ENCODE measurements around the gene NPEPPS. TPM values are rescaled to one million over a fixed set of nuclear protein-coding genes. Genes with fewer than 3 reads are reported as not detected.
A peak's percentile ranks its signal among the peaks of the same experiment; 100 is the strongest.

NPEPPS gene
- total and polyA plus RNA-seq, 2 experiments from 2014 or later: 97.6 to 104 TPM

- no peak overlapping the region for H3K27ac ChIP-seq
- H2AFZ ChIP-seq: no peak overlapping the region
- no peak overlapping the region for H3K4me2 ChIP-seq
- H3K9me2 ChIP-seq (replicated peaks; ENCODE audit: insufficient read depth): no peaks in the 10 kb centered on the region
- no peak for TF ChIP-seq CTCF (IDR thresholded peaks at IDR 0.05; ENCODE audit: poor library complexity)
- no peak for TF ChIP-seq EZH2 (IDR thresholded peaks at IDR 0.05; ENCODE audit: borderline replicate concordance)
- no peak for TF ChIP-seq EZH2phosphoT487 (IDR thresholded peaks at IDR 0.05; ENCODE audit: low read depth, severe bottlenecking, unreplicated experiment)
- peaks cover 51% of the 10 kb centered on the region for H4K20me1 ChIP-seq (ENCODE audit: insufficient read depth, poor library complexity, severe bottlenecking)
- H3K79me2 ChIP-seq: peaks cover 81% of the 10 kb centered on the region
- H3K4me1 ChIP-seq (ENCODE audit: insufficient read depth): peaks cover 19% of the 10 kb centered on the region
- 75% methylated on average over 2 of the region's 2 CpGs for WGBS (ENCODE audit: low lambda C conversion rate, missing lambda C conversion rate)
- H3K9me3 ChIP-seq (ENCODE audit: low read depth): no peaks in the 10 kb centered on the region
- H3K27me3 ChIP-seq: no peaks in the 10 kb centered on the region
- no peak overlapping the region for H3K4me3 ChIP-seq
- no peak for DNase-seq (ENCODE audit: low spot score)
- peaks cover 9% of the 10 kb centered on the region for H3K36me3 ChIP-seq (replicated peaks; ENCODE audit: insufficient read depth, low read depth)
These were observed 122.5 kb downstream of the NPEPPS start for GRCh38 chr17:47653442-47653841.

- no peak for DNase-seq (ENCODE audit: low spot score)
- peaks cover 53% of the 10 kb centered on the region for H4K20me1 ChIP-seq (ENCODE audit: insufficient read depth, poor library complexity, severe bottlenecking)
These were observed 124.1 kb downstream of the NPEPPS start for GRCh38 chr17:47654991-47655390.

GRCh38 chr17:47660064-47660492, 129.2 kb downstream of the NPEPPS start:
- Histone ChIP-seq H4K20me1 (ENCODE audit: insufficient read depth, poor library complexity, severe bottlenecking) (peaks cover 35% of the 10 kb centered on the region), H3K9me3 (ENCODE audit: low read depth) (no peaks in the 10 kb centered on the region), H3K4me3 (no peak overlapping the region), H3K79me2 (peaks cover 59% of the 10 kb centered on the region), H3K36me3 (replicated peaks; ENCODE audit: insufficient read depth, low read depth) (peaks cover 10% of the 10 kb centered on the region), H3K27ac (no peak overlapping the region), H3K9me2 (replicated peaks; ENCODE audit: insufficient read depth) (no peaks in the 10 kb centered on the region), H3K4me2 (no peak overlapping the region), H2AFZ (no peak overlapping the region), H3K27me3 (no peaks in the 10 kb centered on the region), H3K4me1 (ENCODE audit: insufficient read depth) (no peaks in the 10 kb centered on the region)
- 91% methylated on average over 6 of the region's 6 CpGs for WGBS (ENCODE audit: low lambda C conversion rate, missing lambda C conversion rate)
- no peak for DNase-seq (ENCODE audit: low spot score)
- TF ChIP-seq EZH2phosphoT487 (IDR thresholded peaks at IDR 0.05; ENCODE audit: low read depth, severe bottlenecking, unreplicated experiment) (no peak), CTCF (IDR thresholded peaks at IDR 0.05; ENCODE audit: poor library complexity) (no peak), EZH2 (IDR thresholded peaks at IDR 0.05; ENCODE audit: borderline replicate concordance) (no peak)

More at GRCh38 chr17:47654991-47655390, 124.1 kb downstream of the NPEPPS start:
- peaks cover 93% of the 10 kb centered on the region for H3K79me2 ChIP-seq
- H3K27me3 ChIP-seq: no peaks in the 10 kb centered on the region
- H3K4me1 ChIP-seq (ENCODE audit: insufficient read depth): peaks cover 19% of the 10 kb centered on the region
- H3K4me2 ChIP-seq: peak overlapping the region; percentile 30
- no peaks in the 10 kb centered on the region for H3K9me3 ChIP-seq (ENCODE audit: low read depth)
- H3K4me3 ChIP-seq: no peak overlapping the region
- WGBS (ENCODE audit: low lambda C conversion rate, missing lambda C conversion rate): 64% methylated on average over 6 of the region's 6 CpGs
- no peaks in the 10 kb centered on the region for H3K9me2 ChIP-seq (replicated peaks; ENCODE audit: insufficient read depth)
- no peak overlapping the region for H3K27ac ChIP-seq
- TF ChIP-seq EZH2 (IDR thresholded peaks at IDR 0.05; ENCODE audit: borderline replicate concordance): no peak
- no peak for TF ChIP-seq EZH2phosphoT487 (IDR thresholded peaks at IDR 0.05; ENCODE audit: low read depth, severe bottlenecking, unreplicated experiment)
- TF ChIP-seq CTCF (IDR thresholded peaks at IDR 0.05; ENCODE audit: poor library complexity): no peak
- H2AFZ ChIP-seq: no peak overlapping the region
- peaks cover 10% of the 10 kb centered on the region for H3K36me3 ChIP-seq (replicated peaks; ENCODE audit: insufficient read depth, low read depth)
